Erythroblast (primary cell): Measurements from ENCODE around the gene HELQ.

Experiments
- GATA1 ChIP-seq: IDR thresholded peaks from 2 replicates; pipeline ENCODE4 v1.6.1; 2011; ENCODE audit warnings: low read depth, mild to moderate bottlenecking, control low read depth, low read length, moderate library complexity
- POLR2A ChIP-seq: IDR thresholded peaks from 2 replicates; pipeline ENCODE4 v1.6.1; 2011; ENCODE audit warnings: mild to moderate bottlenecking, low read length

DNA sequence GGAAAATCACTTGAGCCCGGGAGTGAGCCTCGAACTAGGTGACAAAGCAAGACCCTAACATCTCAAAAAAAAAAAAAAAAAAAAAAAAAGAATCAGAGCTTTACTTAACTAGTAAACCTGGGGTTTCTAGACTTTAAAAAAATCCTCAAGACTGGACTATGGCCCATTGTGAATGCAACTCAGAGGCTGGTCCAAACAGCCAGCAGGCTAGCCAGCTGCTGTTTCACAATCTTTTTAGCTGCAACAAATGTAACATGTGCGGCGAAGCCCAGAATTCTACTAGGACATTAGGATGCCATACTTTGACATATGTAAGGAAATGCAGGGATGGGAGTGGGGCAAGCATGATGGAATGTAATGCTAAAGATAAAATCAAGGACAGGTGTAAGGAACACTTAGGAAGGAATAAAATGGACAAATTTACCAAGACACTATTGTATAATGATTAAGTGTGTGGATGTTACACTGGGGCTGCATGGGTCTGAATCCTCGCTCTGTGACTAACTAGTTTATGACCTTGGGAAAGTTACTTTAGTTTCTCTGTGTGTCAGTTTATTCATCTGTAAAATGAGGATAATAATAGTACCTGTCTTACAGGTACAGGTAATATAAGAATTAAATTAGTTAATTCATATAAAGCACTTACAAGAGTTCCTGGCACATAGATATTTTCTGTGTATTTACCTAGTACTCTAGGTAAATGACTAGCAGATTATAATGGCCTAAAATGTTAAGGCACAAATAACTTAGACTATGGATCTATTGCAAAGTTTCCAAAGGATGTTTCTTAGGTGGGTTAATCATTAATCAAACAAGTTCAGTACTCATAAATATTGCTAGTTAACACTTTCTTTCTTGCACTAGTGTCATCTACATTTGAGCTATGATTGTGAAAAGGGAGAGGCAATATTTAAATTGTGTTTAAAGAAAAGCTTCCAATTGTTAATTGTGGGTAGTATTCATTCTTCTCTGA, 49.5 kb downstream of the HELQ start:
- no peak for TF ChIP-seq POLR2A
- TF ChIP-seq GATA1 = no peak
